C4-2B (cell line): ENCODE results near the gene ARL14EPL.

Experiments
- ZFX ChIP-seq: fragments of 450-650 bp; IDR thresholded peaks from 2 replicates; pipeline ENCODE4 v1.6.1; 2017
- TF ChIP-seq, protein P1 (sequence below): fragments of 450-650 bp; conservative IDR thresholded peaks from 2 replicates; pipeline ENCODE4 v1.5.1; 2017; ENCODE audit warnings: mild to moderate bottlenecking

DNA sequence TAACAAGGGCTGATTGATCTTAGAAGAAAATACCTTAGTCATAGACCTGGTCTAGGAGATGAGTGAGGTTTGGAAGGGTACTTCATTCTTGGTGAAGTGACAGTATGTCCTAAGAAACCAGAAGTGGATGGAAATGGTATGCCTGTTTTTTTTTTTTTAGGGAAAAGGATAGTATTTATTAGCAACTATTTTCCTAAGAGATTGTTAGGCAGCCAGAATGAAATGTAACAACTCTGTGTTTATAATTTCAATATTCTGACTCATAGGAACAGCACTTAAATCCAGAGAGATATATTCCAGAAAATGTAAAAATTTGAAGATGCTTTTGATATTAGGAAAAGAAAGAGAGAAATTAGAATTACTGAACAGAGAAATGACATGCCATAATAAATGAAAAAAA lies 21.2 kb upstream of the ARL14EPL start:
- TF ChIP-seq, protein P1, sequence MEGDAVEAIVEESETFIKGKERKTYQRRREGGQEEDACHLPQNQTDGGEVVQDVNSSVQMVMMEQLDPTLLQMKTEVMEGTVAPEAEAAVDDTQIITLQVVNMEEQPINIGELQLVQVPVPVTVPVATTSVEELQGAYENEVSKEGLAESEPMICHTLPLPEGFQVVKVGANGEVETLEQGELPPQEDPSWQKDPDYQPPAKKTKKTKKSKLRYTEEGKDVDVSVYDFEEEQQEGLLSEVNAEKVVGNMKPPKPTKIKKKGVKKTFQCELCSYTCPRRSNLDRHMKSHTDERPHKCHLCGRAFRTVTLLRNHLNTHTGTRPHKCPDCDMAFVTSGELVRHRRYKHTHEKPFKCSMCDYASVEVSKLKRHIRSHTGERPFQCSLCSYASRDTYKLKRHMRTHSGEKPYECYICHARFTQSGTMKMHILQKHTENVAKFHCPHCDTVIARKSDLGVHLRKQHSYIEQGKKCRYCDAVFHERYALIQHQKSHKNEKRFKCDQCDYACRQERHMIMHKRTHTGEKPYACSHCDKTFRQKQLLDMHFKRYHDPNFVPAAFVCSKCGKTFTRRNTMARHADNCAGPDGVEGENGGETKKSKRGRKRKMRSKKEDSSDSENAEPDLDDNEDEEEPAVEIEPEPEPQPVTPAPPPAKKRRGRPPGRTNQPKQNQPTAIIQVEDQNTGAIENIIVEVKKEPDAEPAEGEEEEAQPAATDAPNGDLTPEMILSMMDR: no peak
- TF ChIP-seq ZFX: no peak
